Nephron (organoid): ENCODE results near the gene ST3GAL3.

Source experiments
- H3K27ac Mint-ChIP-seq, 3 experiments: 2 replicates each; pipeline ENCODE4 v1.8.0; 2020; ENCODE audit warnings: mixed read lengths in 3 of 3, mild to moderate bottlenecking in 2 of 3, moderate library complexity in 1 of 3
- H3K27me3 Mint-ChIP-seq: 2 replicates; pipeline ENCODE4 v1.8.0; 2021; ENCODE audit warnings: low read depth, mild to moderate bottlenecking, moderate library complexity, mixed read lengths
- H3K36me3 Mint-ChIP-seq: 2 replicates; pipeline ENCODE4 v1.8.0; 2020; ENCODE audit warnings: low read depth, mixed read lengths
- H3K4me1 Mint-ChIP-seq: 2 replicates; pipeline ENCODE4 v1.8.0; 2020; ENCODE audit warnings: mixed read lengths
- H3K4me3 Mint-ChIP-seq, 3 experiments: 2 replicates each; pipeline ENCODE4 v1.8.0; 2020; ENCODE audit warnings: mild to moderate bottlenecking in 3 of 3, mixed read lengths in 3 of 3, moderate library complexity in 2 of 3
- H3K9me3 Mint-ChIP-seq: 2 replicates; pipeline ENCODE4 v1.8.0; 2020; ENCODE audit warnings: mixed read lengths
- CTCF ChIP-seq, 3 experiments: fragments of 200-600 bp; sonication (generic); IDR thresholded peaks; one replicate each; pipeline ENCODE4 v1.5.0; 2021; ENCODE audit warnings: antibody characterized with exemption in 3 of 3; ENCODE audit not compliant: unreplicated experiment in 3 of 3

The ST3GAL3 gene

GRCh38 chr1:43856188-43856587, 148.9 kb downstream of the ST3GAL3 start:
- H3K4me3 Mint-ChIP-seq, result no peak overlapping the region
- no peak for TF ChIP-seq CTCF (IDR thresholded peaks at IDR 0.05; ENCODE audit: unreplicated experiment in 3 of 3)

GRCh38 chr1:43857163-43857562, 149.8 kb downstream of the ST3GAL3 start:
- no peak for TF ChIP-seq CTCF (IDR thresholded peaks at IDR 0.05; ENCODE audit: unreplicated experiment in 3 of 3)
- no peak overlapping the region for H3K27ac Mint-ChIP-seq
- H3K27me3 Mint-ChIP-seq, result no peaks in the 10 kb centered on the region
- no peaks in the 10 kb centered on the region for H3K9me3 Mint-ChIP-seq
- H3K36me3 Mint-ChIP-seq, result peaks cover 12% of the 10 kb centered on the region
- peaks cover 35% of the 10 kb centered on the region for H3K4me1 Mint-ChIP-seq
- H3K4me3 Mint-ChIP-seq, result no peak overlapping the region

More at GRCh38 chr1:43856188-43856587, 148.9 kb downstream of the ST3GAL3 start:
- peaks cover 28% of the 10 kb centered on the region for H3K4me1 Mint-ChIP-seq
- H3K27me3 Mint-ChIP-seq, result no peaks in the 10 kb centered on the region
- no peaks in the 10 kb centered on the region for H3K9me3 Mint-ChIP-seq
- H3K36me3 Mint-ChIP-seq, result peaks cover 9% of the 10 kb centered on the region
- no peak overlapping the region for H3K27ac Mint-ChIP-seq

- Mint-ChIP-seq H3K4me1 (peaks cover 45% of the 10 kb centered on the region), H3K4me3 (no peak overlapping the region), H3K36me3 (peaks cover 14% of the 10 kb centered on the region), H3K27me3 (no peaks in the 10 kb centered on the region), H3K27ac (peak overlapping the region in 2 of 3 experiments; percentile 71 to 86), H3K9me3 (no peaks in the 10 kb centered on the region)
- TF ChIP-seq CTCF (IDR thresholded peaks at IDR 0.05; ENCODE audit: unreplicated experiment in 3 of 3), result no peak
These were observed 151.0 kb downstream of the ST3GAL3 start for GRCh38 chr1:43858324-43858723.

GRCh38 chr1:43861337-43861736, 154.0 kb downstream of the ST3GAL3 start:
- no peak for TF ChIP-seq CTCF (IDR thresholded peaks at IDR 0.05; ENCODE audit: unreplicated experiment in 3 of 3)
- Mint-ChIP-seq H3K27ac (peak overlapping the region in 2 of 3 experiments; percentile 5 to 77), H3K36me3 (peaks cover 9% of the 10 kb centered on the region), H3K4me1 (peaks cover 65% of the 10 kb centered on the region), H3K9me3 (no peaks in the 10 kb centered on the region), H3K27me3 (no peaks in the 10 kb centered on the region), H3K4me3 (no peak overlapping the region)

GRCh38 chr1:43861988-43862735, 154.8 kb downstream of the ST3GAL3 start:
- H3K27me3 Mint-ChIP-seq, result no peaks in the 10 kb centered on the region
- H3K36me3 Mint-ChIP-seq, result peaks cover 9% of the 10 kb centered on the region
- H3K4me3 Mint-ChIP-seq, result no peak overlapping the region
- peaks cover 68% of the 10 kb centered on the region for H3K4me1 Mint-ChIP-seq
- TF ChIP-seq CTCF (IDR thresholded peaks at IDR 0.05; ENCODE audit: unreplicated experiment in 3 of 3), result no peak
- peak overlapping the region; percentile 5 to 77 (median 6) for H3K27ac Mint-ChIP-seq
- no peaks in the 10 kb centered on the region for H3K9me3 Mint-ChIP-seq
